SU-DHL-6 (cell line): ENCODE results near the gene PLXND1.

Source experiments
- H2AFZ ChIP-seq: fragments of 200-600 bp; sonication (generic); 2 replicates; pipeline ENCODE4 v1.6.1; 2014; ENCODE audit warnings: low read depth, mild to moderate bottlenecking, moderate library complexity, mixed read lengths, antibody characterized with exemption, low read length; ENCODE audit not compliant: severe bottlenecking
- H3F3A ChIP-seq: fragments of 200-600 bp; shearing (Covaris generic); 2 replicates; pipeline ENCODE4 v1.6.0; 2016; ENCODE audit warnings: antibody characterized with exemption, mild to moderate bottlenecking; ENCODE audit not compliant: insufficient read depth
- H3K27ac ChIP-seq: fragments of 200-600 bp; sonication (generic); 2 replicates; pipeline ENCODE4 v1.5.1; 2016; ENCODE audit warnings: low read depth, mild to moderate bottlenecking, low read length, moderate library complexity, mixed read lengths
- H3K27me3 ChIP-seq: fragments of 200-600 bp; sonication (generic), shearing (Covaris generic); 2 replicates; pipeline ENCODE4 v1.6.0; 2014; ENCODE audit warnings: mild to moderate bottlenecking, low read length
- H3K36me3 ChIP-seq: fragments of 200-600 bp; sonication (generic); 2 replicates; pipeline ENCODE4 v1.6.1; 2014; ENCODE audit warnings: mild to moderate bottlenecking, low read length, mixed read lengths
- H3K4me2 ChIP-seq: fragments of 300-600, 200-600 bp; shearing (Covaris generic), sonication (generic); 2 replicates; pipeline ENCODE4 v1.6.0; 2014; ENCODE audit warnings: low read length, low read depth, mild to moderate bottlenecking; ENCODE audit not compliant: poor library complexity, severe bottlenecking
- H3K4me3 ChIP-seq: fragments of 200-600 bp; sonication (generic); 2 replicates; pipeline ENCODE4 v1.5.1; 2014; ENCODE audit warnings: antibody characterized with exemption, low read length, mild to moderate bottlenecking, mixed read lengths; ENCODE audit not compliant: insufficient read depth, poor library complexity, severe bottlenecking
- H3K79me2 ChIP-seq: fragments of 200-600 bp; sonication (generic); 2 replicates; pipeline ENCODE4 v1.6.1; 2014; ENCODE audit warnings: mild to moderate bottlenecking, low read length, moderate library complexity; ENCODE audit not compliant: insufficient read depth
- H3K9ac ChIP-seq: fragments of 200-600 bp; sonication (generic); 2 replicates; pipeline ENCODE4 v1.7.0; 2014; ENCODE audit warnings: mild to moderate bottlenecking, low read length
- H3K9me2 ChIP-seq: fragments of 200-600 bp; sonication (generic); replicated peaks from 2 replicates; pipeline ENCODE4 v1.6.1; 2014; ENCODE audit warnings: low read length; ENCODE audit not compliant: insufficient read depth
- H3K9me3 ChIP-seq: fragments of 200-600 bp; sonication (generic); 2 replicates; pipeline ENCODE4 v1.6.1; 2014; ENCODE audit warnings: low read length, mixed read lengths; ENCODE audit not compliant: insufficient read depth
- H4K20me1 ChIP-seq: fragments of 200-600 bp; sonication (generic); 2 replicates; pipeline ENCODE4 v1.6.1; 2014; ENCODE audit warnings: low read depth, mild to moderate bottlenecking, antibody characterized with exemption, low read length, moderate library complexity, mixed read lengths
- EZH2phosphoT487 ChIP-seq: fragments of 200-600 bp; sonication (generic), shearing (Covaris generic); conservative IDR thresholded peaks from 2 replicates; pipeline ENCODE4 v1.6.1; 2018; ENCODE audit warnings: mild to moderate bottlenecking, antibody characterized with exemption, low read length, moderate library complexity, mixed read lengths
- TF ChIP-seq, protein P1 (sequence below): fragments of 200-600 bp; sonication (generic); IDR thresholded peaks from one replicate; pipeline ENCODE4 v1.5.1; 2017; ENCODE audit warnings: antibody characterized with exemption, mild to moderate bottlenecking, low read length, moderate library complexity; ENCODE audit not compliant: insufficient read depth, poor library complexity, severe bottlenecking

Gene PLXND1

DNA sequence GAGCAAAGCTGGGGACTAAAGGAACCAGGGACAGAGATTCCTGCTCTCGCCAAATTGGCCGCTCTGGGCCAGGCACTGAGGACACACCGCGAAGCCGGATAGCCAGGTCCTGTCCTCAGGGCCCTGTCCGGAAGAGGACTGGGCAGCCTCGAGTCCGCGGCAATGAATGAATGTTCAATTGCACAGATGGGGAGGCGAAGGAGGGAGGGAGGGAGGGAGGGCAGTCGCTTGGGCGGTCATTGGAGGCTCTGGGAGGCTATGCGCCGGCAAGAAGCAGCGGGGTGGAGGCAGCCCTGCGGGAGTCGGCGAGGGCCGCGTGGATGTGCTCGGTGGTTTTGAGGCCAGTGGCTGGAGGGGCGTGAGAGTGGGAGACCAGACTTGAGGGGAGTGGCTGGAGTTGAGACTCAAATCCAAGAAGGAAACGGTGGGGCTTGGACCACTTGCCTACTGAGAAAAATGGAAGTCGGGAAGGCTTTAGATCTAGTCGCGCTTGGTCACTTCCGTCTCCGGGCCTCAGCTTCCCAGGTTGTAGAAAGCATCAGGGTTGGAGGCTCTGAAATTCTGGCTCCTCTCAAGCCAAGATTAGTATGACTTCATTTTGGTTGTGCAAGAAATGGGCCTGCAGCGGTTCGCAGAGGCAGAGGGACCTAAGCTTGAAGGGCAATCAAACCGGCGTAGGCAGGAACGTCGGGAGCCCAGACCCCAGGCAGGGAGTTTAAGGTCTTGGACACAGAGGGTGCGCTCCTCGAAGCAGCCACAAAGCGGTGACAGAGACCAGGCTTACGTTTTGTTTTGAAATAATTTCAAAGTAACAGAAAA is 21.1 kb upstream of the PLXND1 start:
- H3K9me3 ChIP-seq: no peaks in the 10 kb centered on the region
- peak overlapping the region; percentile 73 for H3K4me2 ChIP-seq
- peak overlapping the region; percentile 44 for H3K4me3 ChIP-seq
- no peaks in the 10 kb centered on the region for H3K36me3 ChIP-seq
- H3K9ac ChIP-seq: peak overlapping the region; percentile 56
- no peaks in the 10 kb centered on the region for H4K20me1 ChIP-seq
- no peaks in the 10 kb centered on the region for H3K79me2 ChIP-seq
- peak overlapping the region; percentile 98 for H2AFZ ChIP-seq
- no peaks in the 10 kb centered on the region for H3F3A ChIP-seq
- H3K27me3 ChIP-seq: no peaks in the 10 kb centered on the region
- no peak for TF ChIP-seq EZH2phosphoT487
- TF ChIP-seq, protein P1, sequence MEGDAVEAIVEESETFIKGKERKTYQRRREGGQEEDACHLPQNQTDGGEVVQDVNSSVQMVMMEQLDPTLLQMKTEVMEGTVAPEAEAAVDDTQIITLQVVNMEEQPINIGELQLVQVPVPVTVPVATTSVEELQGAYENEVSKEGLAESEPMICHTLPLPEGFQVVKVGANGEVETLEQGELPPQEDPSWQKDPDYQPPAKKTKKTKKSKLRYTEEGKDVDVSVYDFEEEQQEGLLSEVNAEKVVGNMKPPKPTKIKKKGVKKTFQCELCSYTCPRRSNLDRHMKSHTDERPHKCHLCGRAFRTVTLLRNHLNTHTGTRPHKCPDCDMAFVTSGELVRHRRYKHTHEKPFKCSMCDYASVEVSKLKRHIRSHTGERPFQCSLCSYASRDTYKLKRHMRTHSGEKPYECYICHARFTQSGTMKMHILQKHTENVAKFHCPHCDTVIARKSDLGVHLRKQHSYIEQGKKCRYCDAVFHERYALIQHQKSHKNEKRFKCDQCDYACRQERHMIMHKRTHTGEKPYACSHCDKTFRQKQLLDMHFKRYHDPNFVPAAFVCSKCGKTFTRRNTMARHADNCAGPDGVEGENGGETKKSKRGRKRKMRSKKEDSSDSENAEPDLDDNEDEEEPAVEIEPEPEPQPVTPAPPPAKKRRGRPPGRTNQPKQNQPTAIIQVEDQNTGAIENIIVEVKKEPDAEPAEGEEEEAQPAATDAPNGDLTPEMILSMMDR: peak; percentile 48
- no peak overlapping the region for H3K27ac ChIP-seq
- no peaks in the 10 kb centered on the region for H3K9me2 ChIP-seq

DNA sequence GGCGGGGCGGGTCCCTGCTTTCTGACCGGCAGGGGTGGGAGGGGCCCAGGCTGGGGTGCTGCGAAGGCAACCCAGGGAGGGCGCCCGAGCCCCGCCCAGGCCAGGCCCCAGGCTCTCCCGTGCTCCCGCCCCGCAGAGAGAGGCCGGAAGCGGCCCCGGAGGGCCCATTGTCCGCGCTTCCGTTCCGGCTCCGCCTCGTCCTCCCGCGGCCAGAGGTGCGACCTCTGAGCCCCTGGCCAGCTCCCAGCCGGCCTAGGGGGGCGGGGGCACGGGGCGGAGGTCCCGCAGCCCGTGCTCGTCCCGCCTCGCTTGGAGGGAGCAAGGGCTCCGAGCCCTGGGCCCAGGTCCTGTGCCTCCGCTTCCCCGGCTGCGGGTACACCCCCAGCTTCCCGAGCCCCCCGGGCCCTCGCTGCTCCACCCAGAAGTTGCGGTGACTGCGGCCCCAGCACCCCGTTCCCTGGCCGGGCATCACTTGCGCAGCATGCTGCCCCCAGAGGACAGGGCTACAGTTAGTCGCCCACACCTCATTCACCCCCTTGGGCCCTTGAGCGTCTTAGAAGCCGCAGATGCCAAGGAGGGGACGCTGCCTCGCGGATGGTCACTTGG is 20.4 kb upstream of the PLXND1 start:
- H3K79me2 ChIP-seq: no peaks in the 10 kb centered on the region
- H3K4me3 ChIP-seq: peak overlapping the region; percentile 44
- H4K20me1 ChIP-seq: no peaks in the 10 kb centered on the region
- no peaks in the 10 kb centered on the region for H3K27me3 ChIP-seq
- H3K9me3 ChIP-seq: no peaks in the 10 kb centered on the region
- no peaks in the 10 kb centered on the region for H3F3A ChIP-seq
- H3K9me2 ChIP-seq: no peaks in the 10 kb centered on the region
- H2AFZ ChIP-seq: peak overlapping the region; percentile 98
- no peak overlapping the region for H3K27ac ChIP-seq
- no peak for TF ChIP-seq EZH2phosphoT487
- TF ChIP-seq, protein P1: no peak
- peak overlapping the region; percentile 73 for H3K4me2 ChIP-seq
- peak overlapping the region; percentile 56 for H3K9ac ChIP-seq
- H3K36me3 ChIP-seq: no peaks in the 10 kb centered on the region

DNA sequence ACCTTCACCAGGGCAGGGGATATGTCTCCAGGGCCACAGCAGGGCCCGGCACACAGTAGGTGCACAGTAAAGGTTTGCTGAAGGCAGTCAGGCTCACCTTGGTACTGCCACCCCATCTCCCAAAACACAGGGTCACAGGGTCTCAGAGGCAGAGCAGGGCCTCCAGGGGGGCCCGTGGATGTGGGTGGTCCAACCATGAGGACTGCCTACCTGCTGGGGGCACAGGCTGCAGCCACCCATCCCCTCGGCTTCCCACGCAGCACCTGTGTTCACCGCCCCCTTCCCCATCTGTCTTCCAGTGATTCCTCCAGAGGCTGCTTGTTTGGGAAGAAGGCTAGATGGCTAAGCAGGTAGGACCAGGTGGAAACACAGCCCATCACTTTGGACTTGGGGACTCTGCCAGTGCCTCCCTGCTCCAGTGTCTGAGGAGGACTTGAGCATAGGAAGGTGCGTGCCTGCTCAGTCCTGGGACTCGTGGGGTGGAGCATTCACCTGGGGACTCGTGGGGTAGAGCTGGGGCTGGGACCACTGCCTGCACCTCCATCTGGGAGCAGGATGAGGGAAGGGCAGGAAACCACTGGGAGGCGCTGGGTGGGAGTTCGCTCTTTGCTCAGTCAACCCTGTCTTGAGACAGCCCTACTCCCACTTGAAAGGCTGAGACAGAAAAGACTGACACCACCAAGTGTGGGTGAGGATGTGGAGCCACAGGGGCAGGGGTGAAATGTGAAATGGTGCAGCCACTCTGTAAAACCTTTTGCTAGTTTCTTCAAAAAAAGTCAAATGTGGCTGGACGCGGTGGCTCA is 18.8 kb upstream of the PLXND1 start:
- H2AFZ ChIP-seq: no peak overlapping the region
- no peak overlapping the region for H3K4me2 ChIP-seq
- no peak overlapping the region for H3K27ac ChIP-seq

More for the DNA sequence above, 18.8 kb upstream of the PLXND1 start:
- Histone ChIP-seq H3K79me2 (no peaks in the 10 kb centered on the region), H3K9ac (no peak overlapping the region), H3K9me3 (no peaks in the 10 kb centered on the region), H4K20me1 (no peaks in the 10 kb centered on the region), H3K9me2 (no peaks in the 10 kb centered on the region), H3K36me3 (no peaks in the 10 kb centered on the region), H3K27me3 (no peaks in the 10 kb centered on the region), H3F3A (no peaks in the 10 kb centered on the region), H3K4me3 (no peak overlapping the region)
- TF ChIP-seq EZH2phosphoT487: no peak
- TF ChIP-seq, protein P1: no peak
